ENCODE results near the gene NDST1.
A peak's percentile ranks its signal among the peaks of the same experiment; 100 is the strongest.

NDST1 gene

GRCh38 chr5:150562832-150563231 is 54.9 kb downstream of the NDST1 start:
- TF ChIP-seq, protein P1, sequence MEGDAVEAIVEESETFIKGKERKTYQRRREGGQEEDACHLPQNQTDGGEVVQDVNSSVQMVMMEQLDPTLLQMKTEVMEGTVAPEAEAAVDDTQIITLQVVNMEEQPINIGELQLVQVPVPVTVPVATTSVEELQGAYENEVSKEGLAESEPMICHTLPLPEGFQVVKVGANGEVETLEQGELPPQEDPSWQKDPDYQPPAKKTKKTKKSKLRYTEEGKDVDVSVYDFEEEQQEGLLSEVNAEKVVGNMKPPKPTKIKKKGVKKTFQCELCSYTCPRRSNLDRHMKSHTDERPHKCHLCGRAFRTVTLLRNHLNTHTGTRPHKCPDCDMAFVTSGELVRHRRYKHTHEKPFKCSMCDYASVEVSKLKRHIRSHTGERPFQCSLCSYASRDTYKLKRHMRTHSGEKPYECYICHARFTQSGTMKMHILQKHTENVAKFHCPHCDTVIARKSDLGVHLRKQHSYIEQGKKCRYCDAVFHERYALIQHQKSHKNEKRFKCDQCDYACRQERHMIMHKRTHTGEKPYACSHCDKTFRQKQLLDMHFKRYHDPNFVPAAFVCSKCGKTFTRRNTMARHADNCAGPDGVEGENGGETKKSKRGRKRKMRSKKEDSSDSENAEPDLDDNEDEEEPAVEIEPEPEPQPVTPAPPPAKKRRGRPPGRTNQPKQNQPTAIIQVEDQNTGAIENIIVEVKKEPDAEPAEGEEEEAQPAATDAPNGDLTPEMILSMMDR (conservative IDR thresholded peaks at IDR 0.05; ENCODE audit: low read depth, low read length): peak; percentile 59
- DNase-seq (ENCODE audit: low read depth): peak; percentile 79

DNA sequence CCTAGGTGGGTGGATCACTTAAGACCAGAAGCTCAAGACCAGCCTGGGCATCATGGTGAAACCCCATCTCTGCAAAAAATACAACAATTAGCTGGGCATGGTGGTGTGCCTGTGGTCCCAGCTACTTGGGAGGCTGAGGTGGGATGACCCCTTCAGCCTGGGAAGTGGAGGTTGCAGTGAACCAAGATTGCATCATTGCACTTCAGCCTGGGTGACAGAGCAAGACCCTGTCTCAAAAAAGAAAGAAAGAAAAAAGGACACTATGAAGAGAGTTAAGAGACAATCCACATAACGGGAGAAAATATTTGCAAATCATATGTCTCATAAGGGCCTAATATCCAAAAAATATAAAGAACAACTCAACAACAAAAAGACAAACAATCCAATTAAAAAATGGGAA is 57.9 kb downstream of the NDST1 start:
- TF ChIP-seq, protein P1 (conservative IDR thresholded peaks at IDR 0.05; ENCODE audit: low read depth, low read length): no peak
- no peak overlapping the region for H3K4me3 ChIP-seq (ENCODE audit: low read depth, low read length)
- no peak for DNase-seq (ENCODE audit: low read depth)

More at GRCh38 chr5:150562832-150563231, 54.9 kb downstream of the NDST1 start:
- H3K4me3 ChIP-seq (ENCODE audit: low read depth, low read length): no peak overlapping the region

GRCh38 chr5:150567031-150567717 is 59.2 kb downstream of the NDST1 start:
- TF ChIP-seq, protein P1 (conservative IDR thresholded peaks at IDR 0.05; ENCODE audit: low read depth, low read length): no peak
- DNase-seq (ENCODE audit: low read depth): peak; percentile 96
- H3K4me3 ChIP-seq (ENCODE audit: low read depth, low read length): no peak overlapping the region

GRCh38 chr5:150568663-150569062 is 60.7 kb downstream of the NDST1 start:
- H3K4me3 ChIP-seq (ENCODE audit: low read depth, low read length): no peak overlapping the region
- no peak for DNase-seq (ENCODE audit: low read depth)
- TF ChIP-seq, protein P1 (conservative IDR thresholded peaks at IDR 0.05; ENCODE audit: low read depth, low read length): no peak

- H3K4me3 ChIP-seq (ENCODE audit: low read depth, low read length): no peak overlapping the region
- DNase-seq (ENCODE audit: low read depth): no peak
- TF ChIP-seq, protein P1 (conservative IDR thresholded peaks at IDR 0.05; ENCODE audit: low read depth, low read length): no peak
Observed at GRCh38 chr5:150570333-150570732, 62.4 kb downstream of the NDST1 start.

GRCh38 chr5:150571836-150572235 is 63.9 kb downstream of the NDST1 start:
- no peak overlapping the region for H3K4me3 ChIP-seq (ENCODE audit: low read depth, low read length)
- DNase-seq (ENCODE audit: low read depth): no peak
- TF ChIP-seq, protein P1 (conservative IDR thresholded peaks at IDR 0.05; ENCODE audit: low read depth, low read length): no peak

- TF ChIP-seq, protein P1 (conservative IDR thresholded peaks at IDR 0.05; ENCODE audit: low read depth, low read length): no peak
- peak; percentile 51 for DNase-seq (ENCODE audit: low read depth)
- H3K4me3 ChIP-seq (ENCODE audit: low read depth, low read length): no peak overlapping the region
Observed at GRCh38 chr5:150573216-150573615, 65.3 kb downstream of the NDST1 start.

Data from choroid plexus epithelial cell (primary cell).